ENCODE measurements around the gene SSTR5.

The SSTR5 gene

DNA sequence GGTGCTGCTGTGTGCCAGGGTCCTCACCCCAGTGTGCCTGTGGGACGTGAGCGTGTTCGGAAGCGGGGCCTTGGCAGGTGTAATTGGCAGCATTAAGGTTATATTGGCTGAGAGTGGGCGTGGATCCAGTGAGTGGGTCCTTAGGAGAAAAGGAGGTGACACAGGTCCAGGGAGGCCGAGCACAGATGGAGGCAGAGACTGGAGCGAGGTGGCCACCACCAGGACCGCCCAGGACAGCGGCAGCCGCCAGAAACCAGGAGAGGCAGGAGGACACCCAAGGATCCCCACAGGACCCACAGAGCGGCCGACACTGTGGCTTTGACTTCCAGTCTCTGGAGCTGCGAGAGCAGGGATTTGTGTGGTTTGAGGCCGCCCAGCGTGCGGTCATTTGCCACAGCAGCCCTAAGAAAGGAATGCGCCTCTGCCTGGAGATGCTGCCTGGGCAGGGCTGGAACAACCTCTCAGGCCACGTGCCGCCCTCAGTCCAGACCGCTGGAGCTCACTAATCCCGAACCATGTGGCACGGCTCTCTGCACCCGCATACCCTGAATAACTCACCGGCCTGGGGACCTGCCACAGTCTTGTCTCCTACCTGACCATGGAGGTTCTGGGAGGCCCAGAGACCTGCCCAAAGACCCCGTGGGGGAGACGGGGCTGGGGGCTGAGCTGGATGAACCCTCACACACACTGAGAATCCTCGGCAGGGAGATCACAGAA lies 45.6 kb upstream of the SSTR5 start:
- no peak overlapping the region for H3K9ac ChIP-seq (ENCODE audit: low read depth, low read length)
- no peak overlapping the region for H3K4me2 ChIP-seq (ENCODE audit: insufficient read depth, low read length)
- H2AFZ ChIP-seq (ENCODE audit: low read depth, low read length) = no peak overlapping the region
- H3K27me3 ChIP-seq (ENCODE audit: insufficient read depth, low read length, poor library complexity) = no peaks in the 10 kb centered on the region
- TF ChIP-seq EZH2 (IDR thresholded peaks at IDR 0.05; ENCODE audit: borderline replicate concordance, low read depth, low read length, severe bottlenecking) = no peak
- TF ChIP-seq, protein P1, sequence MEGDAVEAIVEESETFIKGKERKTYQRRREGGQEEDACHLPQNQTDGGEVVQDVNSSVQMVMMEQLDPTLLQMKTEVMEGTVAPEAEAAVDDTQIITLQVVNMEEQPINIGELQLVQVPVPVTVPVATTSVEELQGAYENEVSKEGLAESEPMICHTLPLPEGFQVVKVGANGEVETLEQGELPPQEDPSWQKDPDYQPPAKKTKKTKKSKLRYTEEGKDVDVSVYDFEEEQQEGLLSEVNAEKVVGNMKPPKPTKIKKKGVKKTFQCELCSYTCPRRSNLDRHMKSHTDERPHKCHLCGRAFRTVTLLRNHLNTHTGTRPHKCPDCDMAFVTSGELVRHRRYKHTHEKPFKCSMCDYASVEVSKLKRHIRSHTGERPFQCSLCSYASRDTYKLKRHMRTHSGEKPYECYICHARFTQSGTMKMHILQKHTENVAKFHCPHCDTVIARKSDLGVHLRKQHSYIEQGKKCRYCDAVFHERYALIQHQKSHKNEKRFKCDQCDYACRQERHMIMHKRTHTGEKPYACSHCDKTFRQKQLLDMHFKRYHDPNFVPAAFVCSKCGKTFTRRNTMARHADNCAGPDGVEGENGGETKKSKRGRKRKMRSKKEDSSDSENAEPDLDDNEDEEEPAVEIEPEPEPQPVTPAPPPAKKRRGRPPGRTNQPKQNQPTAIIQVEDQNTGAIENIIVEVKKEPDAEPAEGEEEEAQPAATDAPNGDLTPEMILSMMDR (IDR thresholded peaks at IDR 0.05; ENCODE audit: borderline replicate concordance, extremely low read depth, low read length, poor library complexity, severe bottlenecking) = no peak
- H4K20me1 ChIP-seq (ENCODE audit: insufficient read depth, low read length) = no peaks in the 10 kb centered on the region
- H3K27ac ChIP-seq (ENCODE audit: low read length) = no peak overlapping the region
- H3K9me3 ChIP-seq (ENCODE audit: insufficient read depth, low read length, severe bottlenecking) = no peaks in the 10 kb centered on the region
- ATAC-seq (ENCODE audit: insufficient read depth, low read depth) = no peak
- H3K4me3 ChIP-seq (ENCODE audit: low read depth in 1 of 2, low read length in 2 of 2) = no peak overlapping the region
- no peaks in the 10 kb centered on the region for H3K36me3 ChIP-seq (ENCODE audit: insufficient read depth, low read length)
- no peak for DNase-seq
- no peaks in the 10 kb centered on the region for H3K4me1 ChIP-seq (ENCODE audit: insufficient read depth, low read length)
- no peaks in the 10 kb centered on the region for H3K79me2 ChIP-seq (ENCODE audit: insufficient read depth, low read length)

DNA sequence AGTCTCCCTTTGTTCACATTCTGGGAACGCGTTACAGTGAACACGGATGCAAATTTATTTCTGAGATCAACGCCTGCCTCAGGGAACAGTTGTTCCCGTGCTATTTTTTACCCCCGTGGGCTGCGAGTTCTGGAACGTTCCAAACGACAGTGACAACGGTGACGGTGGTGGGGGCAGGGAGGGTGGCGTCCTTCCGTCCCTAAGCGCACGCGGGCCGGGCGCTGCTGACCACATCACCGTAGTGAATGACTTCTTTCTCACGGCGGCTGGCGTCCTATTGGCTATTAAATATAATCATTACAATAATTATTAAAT lies 45.1 kb upstream of the SSTR5 start:
- ATAC-seq (ENCODE audit: insufficient read depth, low read depth) (no peak), DNase-seq (no peak)
- Histone ChIP-seq H3K36me3 (ENCODE audit: insufficient read depth, low read length) (no peaks in the 10 kb centered on the region), H2AFZ (ENCODE audit: low read depth, low read length) (no peak overlapping the region), H3K4me3 (ENCODE audit: low read depth in 1 of 2, low read length in 2 of 2) (no peak overlapping the region), H3K4me2 (ENCODE audit: insufficient read depth, low read length) (no peak overlapping the region), H3K27me3 (ENCODE audit: insufficient read depth, low read length, poor library complexity) (no peaks in the 10 kb centered on the region), H3K79me2 (ENCODE audit: insufficient read depth, low read length) (no peaks in the 10 kb centered on the region), H3K4me1 (ENCODE audit: insufficient read depth, low read length) (no peaks in the 10 kb centered on the region), H3K27ac (ENCODE audit: low read length) (no peak overlapping the region), H3K9ac (ENCODE audit: low read depth, low read length) (no peak overlapping the region), H3K9me3 (ENCODE audit: insufficient read depth, low read length, severe bottlenecking) (no peaks in the 10 kb centered on the region), H4K20me1 (ENCODE audit: insufficient read depth, low read length) (no peaks in the 10 kb centered on the region)
- TF ChIP-seq EZH2 (IDR thresholded peaks at IDR 0.05; ENCODE audit: borderline replicate concordance, low read depth, low read length, severe bottlenecking) = no peak
- TF ChIP-seq, protein P1 (IDR thresholded peaks at IDR 0.05; ENCODE audit: borderline replicate concordance, extremely low read depth, low read length, poor library complexity, severe bottlenecking) = no peak

DNA sequence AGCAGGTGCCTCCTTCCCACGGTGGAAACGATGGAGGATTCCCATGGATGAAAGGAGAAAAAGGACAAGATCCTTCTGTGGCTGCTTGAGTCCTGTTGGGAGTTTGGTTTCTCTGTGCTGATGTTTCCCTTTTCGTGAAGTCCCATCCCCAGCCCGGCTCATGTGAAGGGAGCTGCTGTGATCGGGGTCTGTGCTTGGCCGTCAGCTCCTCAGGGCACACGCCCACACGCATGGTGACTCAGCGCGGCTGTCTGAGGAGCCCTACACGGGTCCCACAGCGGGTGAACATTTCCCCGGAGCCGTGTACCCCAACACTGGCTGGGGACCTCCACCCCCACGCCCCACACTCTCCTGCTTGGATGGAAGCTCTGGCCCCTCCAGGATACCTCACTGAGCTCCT lies 44.5 kb upstream of the SSTR5 start:
- no peak overlapping the region for H3K27ac ChIP-seq (ENCODE audit: low read length)
- TF ChIP-seq EZH2 (IDR thresholded peaks at IDR 0.05; ENCODE audit: borderline replicate concordance, low read depth, low read length, severe bottlenecking) = no peak
- TF ChIP-seq, protein P1 (IDR thresholded peaks at IDR 0.05; ENCODE audit: borderline replicate concordance, extremely low read depth, low read length, poor library complexity, severe bottlenecking) = no peak
- no peaks in the 10 kb centered on the region for H3K36me3 ChIP-seq (ENCODE audit: insufficient read depth, low read length)
- H3K79me2 ChIP-seq (ENCODE audit: insufficient read depth, low read length) = no peaks in the 10 kb centered on the region
- H3K9me3 ChIP-seq (ENCODE audit: insufficient read depth, low read length, severe bottlenecking) = no peaks in the 10 kb centered on the region
- no peak overlapping the region for H3K9ac ChIP-seq (ENCODE audit: low read depth, low read length)
- H3K4me1 ChIP-seq (ENCODE audit: insufficient read depth, low read length) = no peaks in the 10 kb centered on the region
- no peak overlapping the region for H2AFZ ChIP-seq (ENCODE audit: low read depth, low read length)
- H3K4me2 ChIP-seq (ENCODE audit: insufficient read depth, low read length) = no peak overlapping the region
- DNase-seq (no peak), ATAC-seq (ENCODE audit: insufficient read depth, low read depth) (no peak)
- no peaks in the 10 kb centered on the region for H3K27me3 ChIP-seq (ENCODE audit: insufficient read depth, low read length, poor library complexity)
- H3K4me3 ChIP-seq (ENCODE audit: low read depth in 1 of 2, low read length in 2 of 2) = no peak overlapping the region
- no peaks in the 10 kb centered on the region for H4K20me1 ChIP-seq (ENCODE audit: insufficient read depth, low read length)

All from DND-41 (cell line).